ENCODE measurements around the gene ZSCAN1. TPM values are rescaled to one million over a fixed set of nuclear protein-coding genes. Genes with fewer than 3 reads are reported as not detected.

The ZSCAN1 gene
- polyA plus RNA-seq, 1 of the 3 experiments (the other 2 are of a cell fraction): not detected

GRCh38 chr19:58014141-58014540, 19.7 kb upstream of the ZSCAN1 start:
- H3K9me2 ChIP-seq: no peaks in the 10 kb centered on the region
- no peaks in the 10 kb centered on the region for H3K27me3 ChIP-seq (ENCODE audit: insufficient read depth)
- H4K20me1 ChIP-seq (ENCODE audit: insufficient read depth): no peaks in the 10 kb centered on the region
- POLR2A ChIA-PET: no interaction called here
- H3K9me3 ChIP-seq: 0 out of 2 replicates have a peak, but pooled peaks cover 3% of the 10 kb centered on the region
- CTCF ChIA-PET: no interaction called here
- DNase-seq: no peak
- no peak for TF ChIP-seq USF2 (IDR thresholded peaks at IDR 0.05; ENCODE audit: borderline replicate concordance, low read depth, low read length)
- no peak overlapping the region for H2AFZ ChIP-seq (ENCODE audit: low read depth)
- H3F3A ChIP-seq (replicated peaks; ENCODE audit: insufficient read depth): no peaks in the 10 kb centered on the region
- no peak overlapping the region for H3K4me3 ChIP-seq (ENCODE audit: low read depth in 2 of 2, low read length in 1 of 2)
- H3K4me2 ChIP-seq: no peak overlapping the region
- H3K27ac ChIP-seq (ENCODE audit: low read depth in 2 of 2, low read length in 1 of 2): no peak overlapping the region
- no peaks in the 10 kb centered on the region for H3K4me1 ChIP-seq (ENCODE audit: control insufficient read depth in 1 of 2, insufficient read depth in 2 of 2, low read depth in 1 of 2, low read length in 1 of 2)
- H3K79me2 ChIP-seq (ENCODE audit: insufficient read depth): no peaks in the 10 kb centered on the region
- H3K9ac ChIP-seq: no peak overlapping the region
- 8% methylated on average over 5 of the region's 5 CpGs for WGBS (ENCODE audit: low lambda C conversion rate)
- H3K36me3 ChIP-seq (replicated peaks in 1 of 2; ENCODE audit: control insufficient read depth in 1 of 2, insufficient read depth in 2 of 2, low read length in 1 of 2): no peaks in the 10 kb centered on the region

GRCh38 chr19:58020129-58020528, 13.7 kb upstream of the ZSCAN1 start:
- H3K9me3 ChIP-seq: no peaks in the 10 kb centered on the region
- no peak for TF ChIP-seq FOXM1 (IDR thresholded peaks at IDR 0.05; ENCODE audit: low read depth)
- TF ChIP-seq RFX5 (IDR thresholded peaks at IDR 0.05; ENCODE audit: low read length): no peak
- no peak for TF ChIP-seq PBX3 (IDR thresholded peaks at IDR 0.05)
- TF ChIP-seq FOSL2 (IDR thresholded peaks at IDR 0.05; ENCODE audit: borderline replicate concordance, low read depth): no peak
- no peak for TF ChIP-seq IRF3 (IDR thresholded peaks at IDR 0.05; ENCODE audit: low read depth, low read length)
- TF ChIP-seq GATA2 (CRISPR knock-in tag; IDR thresholded peaks at IDR 0.05): no peak
- TF ChIP-seq MAX (IDR thresholded peaks at IDR 0.05; ENCODE audit: low read depth): no peak
- TF ChIP-seq NRF1 (IDR thresholded peaks at IDR 0.05; ENCODE audit: low read depth, low read length): no peak
- TF ChIP-seq TAF1 (IDR thresholded peaks at IDR 0.05; ENCODE audit: borderline replicate concordance, low read depth, low read length): no peak
- TF ChIP-seq RCOR1 (IDR thresholded peaks at IDR 0.05; ENCODE audit: low read length): no peak
- TF ChIP-seq GABPA (IDR thresholded peaks at IDR 0.05; ENCODE audit: low read depth): no peak
- no peak for TF ChIP-seq CTCF (IDR thresholded peaks at IDR 0.05)
- no peak for TF ChIP-seq ELF1 (IDR thresholded peaks at IDR 0.05)
- no peaks in the 10 kb centered on the region for H3K36me3 ChIP-seq (replicated peaks in 1 of 2; ENCODE audit: control insufficient read depth in 1 of 2, insufficient read depth in 2 of 2, low read length in 1 of 2)
- H4K20me1 ChIP-seq (ENCODE audit: insufficient read depth): no peaks in the 10 kb centered on the region
- no peak overlapping the region for H3K27ac ChIP-seq (ENCODE audit: low read depth in 2 of 2, low read length in 1 of 2)
- no peaks in the 10 kb centered on the region for H3F3A ChIP-seq (replicated peaks; ENCODE audit: insufficient read depth)
- no peak overlapping the region for H3K9ac ChIP-seq
- no peaks in the 10 kb centered on the region for H3K4me1 ChIP-seq (ENCODE audit: control insufficient read depth in 1 of 2, insufficient read depth in 2 of 2, low read depth in 1 of 2, low read length in 1 of 2)
- CTCF ChIA-PET: interaction anchor here (0.8 to 1.3 kb wide), 3 partner anchors 17 to 135 kb away, joined by 3 to 6 read pairs (median 3); partner anchors contain the start of gene ZNF606
- no peak overlapping the region for H2AFZ ChIP-seq (ENCODE audit: low read depth)
- H3K9me2 ChIP-seq: no peaks in the 10 kb centered on the region
- 13% methylated on average over 7 of the region's 7 CpGs for WGBS (ENCODE audit: low lambda C conversion rate)
- POLR2A ChIA-PET: no interaction called here
- no peak overlapping the region for H3K4me3 ChIP-seq (ENCODE audit: low read depth in 2 of 2, low read length in 1 of 2)
- no peak for DNase-seq
- no peaks in the 10 kb centered on the region for H3K79me2 ChIP-seq (ENCODE audit: insufficient read depth)
- H3K4me2 ChIP-seq: no peak overlapping the region
- no peaks in the 10 kb centered on the region for H3K27me3 ChIP-seq (ENCODE audit: insufficient read depth)

Data from SK-N-SH (cell line).